Measurements from ENCODE around the gene DLL1. TPM values are rescaled to one million over a fixed set of nuclear protein-coding genes. Genes with fewer than 3 reads are reported as not detected.
"Not testable (repeated sequence)": the region's sequence is repeated elsewhere in the genome, so short reads cannot be mapped to it uniquely, and the experiment has no call there.

DLL1 gene
- total and polyA plus RNA-seq, 8 donors, result 3.4 to 38.5 (median 5.8) TPM; not detected in 1

GRCh38 chr6:170265655-170266054, 25.2 kb downstream of the DLL1 start:
- no peak overlapping the region for H3K4me3 ChIP-seq
- no peaks in the 10 kb centered on the region for H3K36me3 ChIP-seq
- peak overlapping the region; percentile 60 to 76 (median 69) for H3K27ac ChIP-seq
- 22 to 39% (median 27%) methylated on average over 22 of the region's 22 CpGs for WGBS, 5 donors
- TF ChIP-seq POLR2AphosphoS5 (IDR thresholded peaks at IDR 0.05) (peak in 2 of 3 donors; percentile 50 to 75), CTCF (IDR thresholded peaks at IDR 0.05) (no peak)
- intact Hi-C loops (cut with DNase I; ENCODE audit: low total_unique reads), result no loop called here
- H3K4me1 ChIP-seq, result peaks cover 7 to 17% (median 17%) of the 10 kb centered on the region in 4 donors
- H3K27me3 ChIP-seq, result peaks cover 0 to 15% (median 0%) of the 10 kb centered on the region in 3 donors
- DNase-seq, result peak; percentile 88 to 95
- H3K9me3 ChIP-seq, result no peaks in the 10 kb centered on the region

- intact Hi-C loops (cut with DNase I; ENCODE audit: low total_unique reads); H3K4me3 ChIP-seq: not testable (repeated sequence)
Measured at GRCh38 chr6:170264644-170265043, 26.2 kb downstream of the DLL1 start.

GRCh38 chr6:170264086-170264485, 26.8 kb downstream of the DLL1 start:
- H3K27ac ChIP-seq, result no peak overlapping the region
- TF ChIP-seq CTCF (IDR thresholded peaks at IDR 0.05) (no peak), POLR2A (IDR thresholded peaks at IDR 0.05) (no peak), POLR2AphosphoS5 (IDR thresholded peaks at IDR 0.05) (no peak), EP300 (IDR thresholded peaks at IDR 0.05) (no peak)
- peaks cover 0 to 15% (median 0%) of the 10 kb centered on the region in 3 donors for H3K27me3 ChIP-seq
- H3K36me3 ChIP-seq, result no peaks in the 10 kb centered on the region
- no peak overlapping the region for H3K4me3 ChIP-seq
- peaks cover 7 to 17% (median 15%) of the 10 kb centered on the region in 4 donors for H3K4me1 ChIP-seq
- no peak for DNase-seq
- intact Hi-C loops (cut with DNase I; ENCODE audit: low total_unique reads), result no loop called here
- 86 to 94% (median 89%) methylated on average over 7 of the region's 7 CpGs for WGBS, 5 donors
- no peaks in the 10 kb centered on the region for H3K9me3 ChIP-seq

More at GRCh38 chr6:170264644-170265043, 26.2 kb downstream of the DLL1 start:
- not testable (repeated sequence) for H3K27ac ChIP-seq, DNase-seq, H3K36me3 ChIP-seq, H3K9me3 ChIP-seq
- Histone ChIP-seq H3K4me1 (peaks cover 7 to 17% (median 15%) of the 10 kb centered on the region in 4 donors), H3K27me3 (peaks cover 0 to 15% (median 0%) of the 10 kb centered on the region in 3 donors)
- WGBS, 5 donors, result 64 to 94% (median 89%) methylated on average over 9 to 12 of the region's 12 CpGs

- Histone ChIP-seq H3K4me3 (no peak overlapping the region), H3K27ac (no peak overlapping the region), H3K27me3 (peaks cover 0 to 15% (median 0%) of the 10 kb centered on the region in 3 donors), H3K4me1 (peaks cover 7 to 17% (median 15%) of the 10 kb centered on the region in 4 donors), H3K9me3 (no peaks in the 10 kb centered on the region), H3K36me3 (no peaks in the 10 kb centered on the region)
- intact Hi-C loops (cut with DNase I; ENCODE audit: low total_unique reads), result no loop called here
- TF ChIP-seq POLR2A (IDR thresholded peaks at IDR 0.05) (no peak), EP300 (IDR thresholded peaks at IDR 0.05) (no peak), CTCF (IDR thresholded peaks at IDR 0.05) (no peak), POLR2AphosphoS5 (IDR thresholded peaks at IDR 0.05) (no peak)
- DNase-seq, result no peak
- 76 to 93% (median 86%) methylated on average over 8 of the region's 8 CpGs for WGBS, 5 donors
Measured at GRCh38 chr6:170263410-170263809, 27.5 kb downstream of the DLL1 start.

GRCh38 chr6:170262489-170263088, 28.3 kb downstream of the DLL1 start:
- no peak for DNase-seq
- Histone ChIP-seq H3K4me1 (peaks cover 7 to 17% (median 15%) of the 10 kb centered on the region in 4 donors), H3K27me3 (peaks cover 0 to 15% (median 0%) of the 10 kb centered on the region in 3 donors), H3K9me3 (no peaks in the 10 kb centered on the region), H3K27ac (no peak overlapping the region), H3K36me3 (no peaks in the 10 kb centered on the region), H3K4me3 (no peak overlapping the region)
- 58 to 85% (median 75%) methylated on average over 20 to 22 of the region's 22 CpGs for WGBS, 5 donors
- TF ChIP-seq EP300 (IDR thresholded peaks at IDR 0.05) (no peak), POLR2AphosphoS5 (IDR thresholded peaks at IDR 0.05) (no peak), POLR2A (IDR thresholded peaks at IDR 0.05) (no peak), CTCF (IDR thresholded peaks at IDR 0.05) (no peak)
- intact Hi-C loops (cut with DNase I; ENCODE audit: low total_unique reads), result no loop called here

All from stomach (tissue), 9 donors.